GM19239 (cell line): Measurements from ENCODE around the gene KRTAP11-1.

ENCODE experiments used
- DNase-seq: peaks from one replicate; pipeline ENCODE4 v3.0.0; 2011; ENCODE audit warnings: low spot score; ENCODE audit not compliant: insufficient read length
- FAIRE-seq: peaks from 2 replicates; lab custom pipeline; 2011; peaks lifted over from hg19 to GRCh38; lab: Jason Lieb, UNC

Gene KRTAP11-1, protein sequence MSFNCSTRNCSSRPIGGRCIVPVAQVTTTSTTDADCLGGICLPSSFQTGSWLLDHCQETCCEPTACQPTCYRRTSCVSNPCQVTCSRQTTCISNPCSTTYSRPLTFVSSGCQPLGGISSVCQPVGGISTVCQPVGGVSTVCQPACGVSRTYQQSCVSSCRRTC

DNA sequence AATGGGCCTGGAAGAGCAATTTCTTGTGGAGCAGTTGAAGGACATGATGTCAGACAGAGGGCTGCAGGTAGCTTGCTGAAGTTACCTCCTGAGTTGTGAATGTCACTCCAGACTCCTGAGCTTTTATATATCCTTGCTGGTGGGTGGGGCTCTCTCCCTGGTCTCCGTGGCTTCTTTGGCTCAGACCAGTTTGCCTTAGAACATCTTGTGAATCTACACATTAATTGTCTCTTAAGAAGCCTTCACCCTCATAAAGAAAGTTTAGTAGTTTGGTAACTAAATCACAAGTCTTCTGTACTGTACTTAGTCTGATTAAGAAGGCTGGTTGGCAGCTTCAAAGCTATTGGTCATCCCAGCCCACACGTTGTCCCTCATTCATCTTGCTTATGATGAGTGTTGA is at the start of gene KRTAP11-1:
KRTAP11-1 (minus strand) TSS at position 101 of the 400 bp plus-strand sequence; CDS start at position 45, 56 bp downstream.
- DNase-seq: no peak
- FAIRE-seq: no peak

DNA sequence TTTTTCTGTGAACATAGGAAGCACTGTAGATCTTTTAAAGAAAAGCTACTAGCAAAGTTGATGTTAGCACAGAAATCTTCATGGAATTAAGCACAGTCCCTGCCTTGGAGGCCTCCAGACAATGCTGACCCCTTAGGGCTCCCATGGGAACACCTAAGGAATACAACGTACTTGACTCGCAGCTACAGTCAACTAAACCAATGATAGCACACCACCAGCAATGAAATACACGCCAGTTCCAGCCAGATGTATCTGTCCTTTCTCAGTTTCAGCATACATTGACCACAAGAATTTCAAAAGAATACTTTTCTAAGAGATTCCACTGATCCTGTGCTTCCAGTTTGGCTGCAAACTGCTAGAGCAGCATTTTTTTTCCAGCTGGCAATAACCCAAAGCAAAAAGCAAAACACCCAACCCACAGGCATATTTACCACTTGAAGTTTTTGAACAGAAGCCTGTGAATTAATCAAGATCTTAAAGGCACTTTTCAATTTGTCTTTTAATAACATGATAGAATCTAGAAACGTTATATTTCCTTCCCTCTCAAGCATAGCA is 42.8 kb upstream of the KRTAP11-1 start:
- DNase-seq (no peak), FAIRE-seq (no peak)

DNA sequence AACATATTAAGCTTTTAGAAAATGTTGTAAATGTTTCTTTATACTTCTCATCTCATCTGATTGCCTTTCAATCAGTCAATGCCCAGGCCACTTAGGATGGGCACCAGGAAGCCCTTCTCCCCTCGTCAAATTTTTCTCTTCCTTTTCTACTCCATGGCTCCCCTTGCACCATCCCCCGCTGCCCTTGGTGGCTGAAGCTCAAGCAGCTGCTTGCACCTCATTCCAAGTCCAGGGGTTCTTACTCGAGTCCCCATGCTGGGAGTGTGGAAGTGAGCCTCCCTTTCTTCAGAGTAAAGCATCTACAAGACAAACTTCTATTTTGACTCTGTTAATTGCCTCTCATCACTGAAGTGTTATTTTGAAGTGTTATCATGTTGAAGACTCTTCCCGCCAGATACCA is 39.7 kb upstream of the KRTAP11-1 start:
- DNase-seq: no peak
- no peak for FAIRE-seq

DNA sequence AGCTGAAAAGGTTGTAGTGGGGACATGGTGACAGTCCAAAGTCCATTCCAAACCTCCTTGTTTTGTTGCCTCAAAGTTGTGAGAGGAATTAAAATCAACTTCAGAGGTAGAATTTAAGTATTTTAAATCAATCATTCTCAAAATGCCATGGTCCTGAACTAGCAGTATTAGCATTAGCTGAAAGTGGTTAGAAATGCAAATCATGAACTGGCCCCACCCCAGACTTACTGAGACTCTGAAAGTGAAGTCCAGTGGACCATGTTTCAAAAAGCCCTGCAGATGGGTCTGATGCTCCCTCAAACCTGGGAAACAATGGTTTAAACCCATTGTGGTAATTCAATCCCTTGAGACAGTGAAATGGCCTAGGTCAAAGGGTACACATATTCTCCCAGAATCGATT is 36.2 kb upstream of the KRTAP11-1 start:
- no peak for FAIRE-seq

DNA sequence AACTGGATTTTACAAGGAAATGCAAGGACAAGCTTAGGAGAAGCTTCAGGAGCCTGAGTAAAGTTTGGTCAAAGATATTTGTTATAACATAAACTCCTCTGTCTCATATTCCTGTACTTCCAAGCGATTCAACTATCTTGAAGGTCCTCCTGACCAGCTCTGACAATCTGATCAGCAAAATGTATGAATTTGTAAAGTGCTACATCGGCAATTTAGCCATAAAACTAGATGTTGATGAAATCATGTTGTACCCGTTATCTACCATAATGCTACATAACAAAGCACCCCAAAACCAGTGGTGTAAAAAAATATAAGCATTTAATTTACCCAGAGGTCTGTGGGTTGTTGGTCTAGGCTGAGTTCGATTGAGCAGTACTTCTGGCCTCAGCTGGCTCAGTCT is 19.5 kb upstream of the KRTAP11-1 start:
- DNase-seq: no peak
- FAIRE-seq: no peak

More for the DNA sequence above, 36.2 kb upstream of the KRTAP11-1 start:
- DNase-seq: no peak

DNA sequence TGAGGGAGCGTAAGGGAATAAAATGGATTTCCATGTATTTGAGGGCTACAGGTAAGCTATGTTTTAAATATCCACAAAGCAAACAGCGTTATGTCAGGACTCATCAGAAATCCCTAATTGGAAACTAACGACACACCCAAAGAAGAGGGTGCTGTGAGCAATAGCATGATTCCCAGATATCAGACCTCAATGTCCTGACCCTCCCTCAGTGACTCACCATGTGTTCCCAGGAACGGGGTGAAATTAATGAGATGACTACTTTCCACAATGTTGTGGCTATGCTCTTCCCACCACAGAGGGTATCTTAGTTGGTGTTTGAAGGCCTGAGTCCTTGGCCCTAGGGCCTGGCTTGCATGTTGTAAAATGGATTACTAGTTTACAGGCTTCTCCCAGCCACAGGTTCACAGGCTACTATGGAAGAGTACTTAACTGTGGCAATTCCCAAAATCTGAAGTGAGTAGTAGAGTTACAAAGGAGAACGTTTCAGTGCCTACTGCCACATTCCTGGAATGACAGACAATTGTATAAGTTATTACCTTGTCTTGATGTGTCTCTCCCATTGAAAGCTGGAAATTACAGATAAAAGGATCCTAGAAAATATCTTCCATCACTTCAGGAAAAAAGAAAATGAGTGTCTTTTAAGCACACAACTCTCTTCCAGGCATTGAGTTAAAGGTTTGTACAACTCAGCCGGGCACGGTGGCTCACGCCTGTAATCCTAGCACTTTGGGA is 1.7 kb upstream of the KRTAP11-1 start:
- no peak for FAIRE-seq
- no peak for DNase-seq

DNA sequence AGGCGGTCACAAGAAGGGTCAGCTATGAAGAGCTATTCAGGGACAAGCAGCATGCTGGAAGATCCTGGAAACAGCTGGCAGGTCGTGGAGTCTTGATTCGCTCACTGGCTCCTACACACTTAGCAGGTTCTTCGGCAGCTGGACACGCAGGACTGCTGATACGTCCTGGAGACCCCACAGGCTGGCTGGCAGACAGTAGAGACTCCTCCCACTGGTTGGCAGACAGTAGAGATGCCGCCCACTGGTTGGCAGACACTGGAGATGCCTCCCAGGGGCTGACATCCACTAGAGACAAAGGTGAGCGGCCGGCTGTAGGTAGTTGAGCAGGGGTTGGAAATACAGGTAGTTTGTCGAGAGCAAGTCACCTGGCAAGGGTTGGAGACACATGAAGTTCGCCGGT is 466 bp downstream of the KRTAP11-1 start:
- DNase-seq (no peak), FAIRE-seq (no peak)

DNA sequence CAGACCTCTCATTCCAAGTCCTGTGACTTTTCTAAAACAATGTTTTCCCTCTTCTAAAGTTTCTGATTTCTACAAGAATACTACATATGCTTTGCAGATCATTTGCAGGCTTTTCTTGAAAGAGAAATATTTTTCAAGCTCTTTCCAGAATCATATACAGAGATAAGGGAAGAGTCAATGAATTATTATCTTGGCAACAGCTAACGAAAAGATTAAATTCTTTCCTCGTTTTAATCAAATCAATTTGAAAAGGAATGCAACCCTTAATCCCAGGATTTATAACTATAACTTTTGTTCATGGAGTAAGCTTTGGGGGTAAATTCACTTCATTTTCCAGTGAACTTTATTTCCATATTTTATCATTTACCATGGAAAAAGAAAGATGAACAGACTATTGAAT is 6.9 kb downstream of the KRTAP11-1 start:
- FAIRE-seq (no peak), DNase-seq (no peak)

DNA sequence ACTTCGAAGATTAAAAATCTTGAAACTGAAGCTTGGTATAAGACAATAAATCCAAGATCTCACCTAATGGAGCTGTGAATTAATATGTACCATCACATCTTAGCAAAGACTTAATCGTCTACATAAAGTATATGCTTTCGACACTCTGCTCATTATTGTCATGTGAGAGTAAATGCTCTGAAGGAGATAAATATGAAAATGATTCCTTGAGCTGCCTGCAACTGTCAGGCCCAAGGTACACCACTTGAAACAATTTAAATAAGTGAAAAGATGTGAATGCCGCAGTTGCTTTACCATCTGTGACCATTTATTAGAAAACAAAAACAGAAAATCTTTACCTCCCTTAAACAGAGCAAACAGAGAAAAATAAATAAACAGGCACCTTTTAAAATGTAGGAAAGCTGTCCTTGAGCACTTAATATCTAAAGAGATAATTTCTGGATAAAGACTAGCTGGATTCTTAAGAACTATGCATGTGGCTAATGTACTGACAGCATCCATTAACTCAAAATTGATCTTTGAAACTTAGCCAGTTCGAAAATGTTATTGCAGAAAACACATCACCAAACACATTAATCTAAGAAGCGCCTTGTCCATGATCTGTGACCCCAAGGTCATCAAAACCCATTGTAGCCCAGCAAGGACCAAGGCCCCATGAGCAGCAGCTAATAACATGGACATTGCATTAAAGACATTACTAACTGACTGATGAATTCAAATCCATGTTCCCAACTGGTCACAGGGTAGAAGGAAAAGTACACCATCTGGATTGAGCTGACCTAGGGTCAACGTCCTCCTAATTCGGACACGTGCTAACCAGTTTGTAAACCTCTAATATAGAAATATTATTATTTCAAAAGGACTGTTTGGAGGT is 33.5 kb downstream of the KRTAP11-1 start:
- no peak for DNase-seq
- FAIRE-seq: no peak

DNA sequence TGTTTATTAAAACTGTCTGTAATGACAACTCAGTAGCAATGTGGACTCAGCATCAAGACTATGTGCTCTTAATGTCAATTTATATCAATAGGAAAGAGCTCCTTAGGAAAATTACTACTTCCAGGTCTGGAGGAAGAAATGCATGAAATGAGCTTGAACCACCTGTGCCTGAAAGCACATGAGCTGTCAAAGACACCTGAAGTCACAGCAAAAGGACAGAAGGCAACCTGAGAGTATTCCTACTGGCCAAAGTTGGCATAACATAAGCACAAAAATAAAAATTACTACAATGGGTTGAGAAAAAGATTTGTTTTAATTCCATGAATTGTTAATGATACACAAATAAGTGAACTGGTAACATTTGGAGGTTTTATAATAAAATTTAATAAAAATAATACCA is 38.4 kb downstream of the KRTAP11-1 start:
- DNase-seq: no peak
- FAIRE-seq: no peak

DNA sequence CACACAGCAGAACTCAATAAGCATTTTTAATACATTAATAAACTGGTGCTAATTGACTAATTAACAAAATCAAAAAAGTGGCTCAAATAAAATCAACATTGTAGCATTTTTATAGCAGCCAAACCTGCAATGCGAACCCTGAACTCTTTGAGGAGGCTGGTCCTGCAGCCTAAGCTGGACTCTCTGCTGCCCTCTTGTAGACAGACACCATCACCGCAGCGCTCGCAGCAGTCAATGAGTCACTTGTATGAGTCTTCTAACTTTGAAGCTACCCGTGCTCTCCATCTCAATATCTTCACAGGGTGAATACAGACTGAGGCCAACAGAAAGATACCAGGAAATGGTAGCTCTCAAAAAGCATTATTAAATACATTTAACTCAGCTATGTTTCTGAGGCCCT is 42.1 kb downstream of the KRTAP11-1 start:
- FAIRE-seq: no peak

DNA sequence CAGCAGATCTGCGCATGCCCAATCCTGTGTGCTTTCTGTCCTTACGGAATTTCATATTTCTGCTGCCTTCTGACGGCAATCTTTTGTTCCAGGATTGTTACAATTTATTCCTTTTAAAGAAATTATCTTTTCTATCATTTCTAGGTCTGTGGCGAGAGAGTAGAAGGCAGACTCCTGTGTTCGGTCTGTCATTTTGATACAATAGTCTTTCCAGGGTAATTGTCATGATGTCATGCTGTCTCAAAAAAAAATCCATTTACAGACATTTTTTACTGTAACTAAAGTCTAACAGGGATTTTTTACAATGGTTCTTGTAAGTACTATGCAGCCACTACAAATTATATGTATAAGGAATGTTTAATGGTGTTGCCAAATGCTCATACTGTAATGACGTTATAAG is 42.8 kb downstream of the KRTAP11-1 start:
- DNase-seq (no peak), FAIRE-seq (no peak)

More for the DNA sequence above, 42.1 kb downstream of the KRTAP11-1 start:
- no peak for DNase-seq

DNA sequence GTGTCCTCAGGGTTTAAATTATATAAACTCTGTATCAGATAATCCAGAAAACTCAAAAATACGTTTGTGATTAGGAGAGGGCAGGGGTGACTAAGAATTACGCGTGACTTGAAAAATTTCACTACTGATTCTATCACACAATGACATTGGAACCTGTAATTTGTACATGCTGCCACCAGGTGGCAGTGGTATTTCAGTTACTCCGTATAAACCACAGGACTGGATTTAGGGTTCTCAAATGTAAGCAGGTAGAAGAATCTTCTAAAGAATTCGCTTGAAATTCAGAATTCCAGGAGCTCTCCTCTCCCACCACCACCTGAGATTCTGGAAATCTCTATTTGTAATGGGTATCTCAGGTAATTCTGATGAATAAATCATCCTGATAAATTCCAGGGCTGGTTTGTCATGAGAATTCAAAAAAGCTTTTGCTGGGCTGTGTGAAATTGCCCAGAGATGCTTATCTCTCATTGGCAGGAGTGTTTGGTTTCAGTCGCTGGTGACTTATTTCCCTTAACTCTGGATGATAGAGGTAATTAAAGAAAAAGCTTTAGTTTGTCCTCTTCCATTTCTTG is 50.1 kb downstream of the KRTAP11-1 start:
- no peak for FAIRE-seq
- DNase-seq: no peak
